A549 (cell line): ENCODE measurements around the gene SORCS1. TPM values are rescaled to one million over a fixed set of nuclear protein-coding genes. Genes with fewer than 3 reads are reported as not detected.
A peak's percentile ranks its signal among the peaks of the same experiment; 100 is the strongest.

Experiments
- ATAC-seq, 2 experiments: fragments of 200-7000 bp in 1 of 2; fragments of >200 bp in 1 of 2; cut with Nextera tagmentation in 1 of 2; cut with Tn5 transposase in 1 of 2; 3 replicates each; pipeline versions ENCODE4 v1.8.0 to v1.9.1; 2018 to 2020; ENCODE audit warnings: mild to moderate bottlenecking in 1 of 2, moderate library complexity in 1 of 2
- CTCF ChIA-PET: fragments of 300-600 bp; sonication (Branson Sonifier 250); formaldehyde crosslinking; extraction: SDS; loops from one replicate; lab custom pipeline; 2021; ENCODE audit warnings: antibody characterized with exemption, inconsistent platforms; lab: Yijun Ruan, JAX
- POLR2A ChIA-PET: fragments of 350-600 bp; formaldehyde crosslinking; extraction: SDS; loops from one replicate; lab custom pipeline; 2021; ENCODE audit warnings: antibody characterized with exemption, inconsistent platforms; lab: Yijun Ruan, JAX
- DNase-seq, 2 experiments: peaks; one replicate each; pipeline versions ENCODE4 v3.0.0 to v3.0.0-alpha.2; 2011 to 2016; ENCODE audit warnings: low read depth in 1 of 2, low spot score in 1 of 2
- FAIRE-seq: peaks from 2 replicates; lab custom pipeline; 2011; peaks lifted over from hg19 to GRCh38; lab: Jason Lieb, UNC
- H3K27ac ChIP-seq, 2 experiments: fragments of >200 bp; sonication (Bioruptor Twin); formaldehyde crosslinking; 3 replicates each; pipeline ENCODE4 v1.5.1; 2016 to 2017
- H3K4me1 ChIP-seq: fragments of >200 bp; sonication (Bioruptor Twin); formaldehyde crosslinking; 3 replicates; pipeline ENCODE4 v1.6.1; 2016
- H3K4me2 ChIP-seq: fragments of >200 bp; sonication (Bioruptor Twin); formaldehyde crosslinking; 3 replicates; pipeline ENCODE4 v1.6.1; 2016
- H3K4me3 ChIP-seq: fragments of >200 bp; sonication (Bioruptor Twin); formaldehyde crosslinking; 3 replicates; pipeline ENCODE4 v1.5.1; 2016
- H3K9me3 ChIP-seq: fragments of >200 bp; sonication (Bioruptor Twin); formaldehyde crosslinking; 3 replicates; pipeline ENCODE4 v1.6.1; 2016
- CBX2 ChIP-seq: fragments of 200-600 bp; sonication (generic); IDR thresholded peaks from 2 replicates; pipeline ENCODE4 v1.6.1; 2016; ENCODE audit warnings: low read depth, mild to moderate bottlenecking, borderline replicate concordance
- CBX8 ChIP-seq: fragments of 200-600 bp; sonication (generic); IDR thresholded peaks from 2 replicates; pipeline ENCODE4 v1.6.1; 2016
- EHF ChIP-seq: fragments of 250-450 bp; sonication (Bioruptor Pico); IDR thresholded peaks from 2 replicates; pipeline ENCODE4 v1.5.0; 2020; ENCODE audit warnings: mild to moderate bottlenecking
- EHMT2 ChIP-seq: fragments of 200-600 bp; sonication (generic); IDR thresholded peaks from 2 replicates; pipeline ENCODE4 v1.6.1; 2016; ENCODE audit warnings: antibody characterized with exemption, low read depth, mild to moderate bottlenecking, moderate library complexity
- FOSB ChIP-seq: fragments of 250-450 bp; sonication (Bioruptor Pico); IDR thresholded peaks from 2 replicates; pipeline ENCODE4 v1.5.0; 2020; ENCODE audit warnings: mild to moderate bottlenecking, moderate library complexity
- GATA3 ChIP-seq: IDR thresholded peaks from 2 replicates; pipeline ENCODE4 v1.6.1; 2012; ENCODE audit warnings: borderline replicate concordance
- HOXA7 ChIP-seq: fragments of 250-450 bp; sonication (Bioruptor Pico); IDR thresholded peaks from 2 replicates; pipeline ENCODE4 v1.5.0; 2020; ENCODE audit warnings: mild to moderate bottlenecking, moderate library complexity
- HOXB13 ChIP-seq: fragments of 250-450 bp; sonication (Bioruptor Pico); IDR thresholded peaks from 2 replicates; pipeline ENCODE4 v1.5.0; 2020; ENCODE audit warnings: low read depth, mild to moderate bottlenecking, moderate library complexity
- MAFK ChIP-seq: fragments of 450-650 bp; IDR thresholded peaks from 2 replicates; pipeline ENCODE4 v1.6.1; 2014; ENCODE audit not compliant: partially characterized antibody
- NPAS2 ChIP-seq: fragments of 250-450 bp; sonication (Bioruptor Pico); IDR thresholded peaks from 2 replicates; pipeline ENCODE4 v1.8.0; 2022; ENCODE audit warnings: mild to moderate bottlenecking, moderate library complexity, borderline replicate concordance
- NR3C1 ChIP-seq: fragments of >200 bp; sonication (Bioruptor Twin); formaldehyde crosslinking; IDR thresholded peaks from 3 replicates; pipeline ENCODE4 v1.6.1; 2017
- RARB ChIP-seq: fragments of 250-450 bp; sonication (Bioruptor Pico); IDR thresholded peaks from 2 replicates; pipeline ENCODE4 v1.8.0; 2021; ENCODE audit warnings: mild to moderate bottlenecking, moderate library complexity
- RCOR1 ChIP-seq: fragments of 150-350 bp; IDR thresholded peaks from 2 replicates; pipeline ENCODE4 v1.6.1; 2014; ENCODE audit warnings: antibody characterized with exemption, low read length, low read depth
- RFX5 ChIP-seq: fragments of 450-650 bp; IDR thresholded peaks from 2 replicates; pipeline ENCODE4 v1.7.1; 2014; ENCODE audit warnings: antibody characterized with exemption, mild to moderate bottlenecking, moderate library complexity
- RNF2 ChIP-seq: fragments of 200-600 bp; sonication (generic); IDR thresholded peaks from 2 replicates; pipeline ENCODE4 v1.6.1; 2016; ENCODE audit warnings: low read depth, mild to moderate bottlenecking, antibody characterized with exemption, moderate library complexity, borderline replicate concordance
- TFCP2L1 ChIP-seq: fragments of 250-450 bp; sonication (Bioruptor Pico); IDR thresholded peaks from 2 replicates; pipeline ENCODE4 v1.5.0; 2021; ENCODE audit warnings: mild to moderate bottlenecking
- TP53 ChIP-seq: fragments of 250-450 bp; sonication (Bioruptor Pico); IDR thresholded peaks from 2 replicates; pipeline ENCODE4 v1.5.0; 2021; ENCODE audit warnings: mild to moderate bottlenecking, moderate library complexity
- ZC3H11A ChIP-seq: fragments of 450-650 bp; IDR thresholded peaks from 2 replicates; pipeline ENCODE4 v1.6.1; 2014; ENCODE audit warnings: antibody characterized with exemption, mild to moderate bottlenecking
- ZNF302 ChIP-seq: fragments of 250-450 bp; sonication (Bioruptor Pico); IDR thresholded peaks from 2 replicates; pipeline ENCODE4 v1.9.0; 2021; ENCODE audit warnings: inconsistent platforms, mild to moderate bottlenecking, moderate library complexity
- ZSCAN20 ChIP-seq: fragments of 250-450 bp; sonication (Bioruptor Pico); IDR thresholded peaks from 2 replicates; pipeline ENCODE4 v1.8.0; 2022; ENCODE audit warnings: mild to moderate bottlenecking, moderate library complexity
- WGBS: methylation state at CpG from one replicate; pipeline ENCODE4 v1.1.6; 2017; ENCODE audit errors: missing lambda C conversion rate; 5-methylcytosine and 5-hydroxymethylcytosine counted together
- polyA plus RNA-seq, 4 experiments: library from polyadenylated mRNA; depleted of rRNA in 3 of 4; stranded (reverse); fragments of >200 nt; fragmentation: RNase III in 1 of 4; extraction: RNeasy Plus Mini Kit Qiagen cat#74134 plus additional on column Dnase treatment in 1 of 4; gene quantifications; 2 replicates in 3 of 4; 3 replicates in 1 of 4; pipeline ENCODE4 v1.2.3, GENCODE V29; 2011 to 2017
- TF ChIP-seq, protein P1 (sequence below): fragments of >200 bp; sonication (Bioruptor Twin); formaldehyde crosslinking; IDR thresholded peaks from 3 replicates; pipeline ENCODE4 v1.5.1; 2016
- TF ChIP-seq, protein P2 (sequence below): fragments of >200 bp; sonication (Bioruptor Twin); formaldehyde crosslinking; IDR thresholded peaks from 2 replicates; pipeline ENCODE4 v1.6.1; 2016
- TF ChIP-seq, protein P3 (sequence below): fragments of 200-600 bp; sonication (generic); IDR thresholded peaks from 2 replicates; pipeline ENCODE4 v1.6.1; 2016; ENCODE audit warnings: antibody characterized with exemption, mild to moderate bottlenecking, moderate library complexity
- TF ChIP-seq, protein P4 (sequence below): fragments of >200 bp; sonication (Bioruptor Twin); formaldehyde crosslinking; IDR thresholded peaks from 3 replicates; pipeline ENCODE4 v1.6.1; 2016
- TF ChIP-seq, protein P5 (sequence below): IDR thresholded peaks from 2 replicates; pipeline ENCODE4 v1.6.1; 2012

Gene SORCS1
- polyA plus RNA-seq, 2 of the 4 experiments (the other 2 are of a cell fraction): not detected

DNA sequence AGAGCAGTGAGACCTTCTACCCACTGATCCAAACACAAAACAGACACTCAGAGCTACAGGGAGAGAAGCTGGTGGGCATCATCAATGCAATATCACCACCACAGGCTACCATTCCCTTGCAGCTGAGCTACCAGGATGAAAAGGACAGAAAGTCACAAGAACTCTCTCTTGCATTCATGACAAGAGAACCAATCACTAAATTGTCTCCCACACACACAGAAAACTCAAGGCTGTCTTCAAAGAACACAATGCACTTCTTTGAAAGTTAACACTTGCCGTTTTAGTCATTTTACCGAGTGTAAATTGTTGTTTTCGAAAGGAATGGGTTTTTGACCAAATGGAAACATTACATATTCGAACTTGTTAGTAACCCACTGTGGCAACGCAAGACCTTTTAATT lies 626.6 kb downstream of the SORCS1 start (continued):
- TF ChIP-seq NPAS2 (CRISPR knock-in tag): no peak
- TF ChIP-seq CBX8: no peak
- TF ChIP-seq HOXB13 (CRISPR knock-in tag): no peak

DNA sequence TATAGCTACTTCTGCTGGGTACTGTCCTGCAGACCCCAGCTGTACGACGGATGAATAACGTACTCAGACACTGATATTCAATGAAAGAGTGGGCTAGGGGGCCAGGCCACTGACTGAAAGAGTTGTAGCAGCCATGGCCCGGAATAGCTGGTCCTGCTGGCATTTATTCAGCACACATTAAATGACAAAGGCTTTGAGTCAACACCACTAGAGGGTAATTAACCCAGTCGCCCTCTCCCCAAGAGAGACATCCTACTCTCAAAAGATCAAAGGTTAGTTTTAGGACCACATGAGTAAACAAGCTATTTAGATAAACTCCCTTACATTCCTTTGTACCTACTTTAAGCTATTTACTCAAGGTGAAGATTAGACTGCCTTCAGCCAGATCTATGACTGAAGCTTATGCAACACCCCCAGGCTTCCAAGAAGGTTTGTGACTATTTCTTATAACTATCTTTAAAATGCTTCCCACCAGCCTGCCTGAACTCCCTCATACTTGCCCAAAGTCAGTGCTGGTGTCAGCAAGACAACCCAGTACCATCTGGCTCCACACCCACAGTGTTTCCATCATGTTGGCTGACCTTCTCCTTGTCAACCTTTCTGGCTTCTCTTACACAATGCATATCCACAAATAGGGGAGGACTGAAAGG lies 629.1 kb downstream of the SORCS1 start:
- no peak overlapping the region for H3K4me3 ChIP-seq
- POLR2A ChIA-PET: no interaction called here
- TF ChIP-seq HOXA7 (CRISPR knock-in tag) (no peak), GATA3 (no peak), CBX2 (no peak), EHMT2 (no peak), FOSB (CRISPR knock-in tag) (no peak), RFX5 (no peak), RARB (CRISPR knock-in tag) (no peak), ZNF302 (CRISPR knock-in tag) (no peak), RNF2 (no peak), HOXB13 (CRISPR knock-in tag) (no peak), EHF (CRISPR knock-in tag) (no peak), RCOR1 (no peak)
- TF ChIP-seq, protein P1, sequence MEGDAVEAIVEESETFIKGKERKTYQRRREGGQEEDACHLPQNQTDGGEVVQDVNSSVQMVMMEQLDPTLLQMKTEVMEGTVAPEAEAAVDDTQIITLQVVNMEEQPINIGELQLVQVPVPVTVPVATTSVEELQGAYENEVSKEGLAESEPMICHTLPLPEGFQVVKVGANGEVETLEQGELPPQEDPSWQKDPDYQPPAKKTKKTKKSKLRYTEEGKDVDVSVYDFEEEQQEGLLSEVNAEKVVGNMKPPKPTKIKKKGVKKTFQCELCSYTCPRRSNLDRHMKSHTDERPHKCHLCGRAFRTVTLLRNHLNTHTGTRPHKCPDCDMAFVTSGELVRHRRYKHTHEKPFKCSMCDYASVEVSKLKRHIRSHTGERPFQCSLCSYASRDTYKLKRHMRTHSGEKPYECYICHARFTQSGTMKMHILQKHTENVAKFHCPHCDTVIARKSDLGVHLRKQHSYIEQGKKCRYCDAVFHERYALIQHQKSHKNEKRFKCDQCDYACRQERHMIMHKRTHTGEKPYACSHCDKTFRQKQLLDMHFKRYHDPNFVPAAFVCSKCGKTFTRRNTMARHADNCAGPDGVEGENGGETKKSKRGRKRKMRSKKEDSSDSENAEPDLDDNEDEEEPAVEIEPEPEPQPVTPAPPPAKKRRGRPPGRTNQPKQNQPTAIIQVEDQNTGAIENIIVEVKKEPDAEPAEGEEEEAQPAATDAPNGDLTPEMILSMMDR: no peak
- TF ChIP-seq, all 56 proteins: peak for 0
- H3K4me2 ChIP-seq: no peak overlapping the region
- 20% methylated on average over 5 of the region's 5 CpGs for WGBS
- peak in 1 of 2 experiments; percentile 5 for DNase-seq
- CTCF ChIA-PET: no interaction called here
- ATAC-seq: no peak
- H3K27ac ChIP-seq: no peak overlapping the region
- FAIRE-seq: no peak
- no peaks in the 10 kb centered on the region for H3K4me1 ChIP-seq
- H3K9me3 ChIP-seq: no peaks in the 10 kb centered on the region; the same call in 2 of the 3 replicates

DNA sequence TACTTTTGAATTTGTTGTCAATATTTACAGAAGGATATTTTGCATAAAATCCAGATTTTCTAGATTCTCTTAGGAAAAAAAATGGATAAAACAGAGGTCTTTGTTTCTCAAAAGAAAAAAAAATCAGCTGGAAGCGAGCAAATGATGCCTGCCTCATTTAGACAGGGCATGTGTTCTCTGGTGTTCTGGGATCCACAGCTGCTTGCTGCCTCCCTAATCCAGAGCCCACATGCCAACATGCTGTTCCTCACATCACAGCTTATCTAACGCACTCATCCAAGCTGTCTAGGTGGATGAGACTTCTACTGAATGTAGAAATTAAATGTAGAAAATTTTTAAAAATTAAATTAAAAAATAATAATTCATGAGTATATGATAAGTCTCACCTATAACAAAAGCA lies 630.1 kb downstream of the SORCS1 start:
- CTCF ChIA-PET: no interaction called here
- H3K9me3 ChIP-seq: no peaks in the 10 kb centered on the region; the same call in 2 of the 3 replicates
- H3K27ac ChIP-seq: no peak overlapping the region
- WGBS: 13% methylated on average over 2 of the region's 2 CpGs
- no peak overlapping the region for H3K4me3 ChIP-seq
- no peak for DNase-seq
- FAIRE-seq: no peak
- TF ChIP-seq, protein P1: no peak
- TF ChIP-seq, protein P2, sequence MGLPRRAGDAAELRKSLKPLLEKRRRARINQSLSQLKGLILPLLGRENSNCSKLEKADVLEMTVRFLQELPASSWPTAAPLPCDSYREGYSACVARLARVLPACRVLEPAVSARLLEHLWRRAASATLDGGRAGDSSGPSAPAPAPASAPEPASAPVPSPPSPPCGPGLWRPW: no peak
- TF ChIP-seq TFCP2L1 (no peak), ZSCAN20 (no peak), ZC3H11A (no peak), CBX2 (no peak), MAFK (no peak), RARB (CRISPR knock-in tag) (no peak), RFX5 (no peak), NR3C1 (no peak), TP53 (no peak)
- TF ChIP-seq, protein P3, sequence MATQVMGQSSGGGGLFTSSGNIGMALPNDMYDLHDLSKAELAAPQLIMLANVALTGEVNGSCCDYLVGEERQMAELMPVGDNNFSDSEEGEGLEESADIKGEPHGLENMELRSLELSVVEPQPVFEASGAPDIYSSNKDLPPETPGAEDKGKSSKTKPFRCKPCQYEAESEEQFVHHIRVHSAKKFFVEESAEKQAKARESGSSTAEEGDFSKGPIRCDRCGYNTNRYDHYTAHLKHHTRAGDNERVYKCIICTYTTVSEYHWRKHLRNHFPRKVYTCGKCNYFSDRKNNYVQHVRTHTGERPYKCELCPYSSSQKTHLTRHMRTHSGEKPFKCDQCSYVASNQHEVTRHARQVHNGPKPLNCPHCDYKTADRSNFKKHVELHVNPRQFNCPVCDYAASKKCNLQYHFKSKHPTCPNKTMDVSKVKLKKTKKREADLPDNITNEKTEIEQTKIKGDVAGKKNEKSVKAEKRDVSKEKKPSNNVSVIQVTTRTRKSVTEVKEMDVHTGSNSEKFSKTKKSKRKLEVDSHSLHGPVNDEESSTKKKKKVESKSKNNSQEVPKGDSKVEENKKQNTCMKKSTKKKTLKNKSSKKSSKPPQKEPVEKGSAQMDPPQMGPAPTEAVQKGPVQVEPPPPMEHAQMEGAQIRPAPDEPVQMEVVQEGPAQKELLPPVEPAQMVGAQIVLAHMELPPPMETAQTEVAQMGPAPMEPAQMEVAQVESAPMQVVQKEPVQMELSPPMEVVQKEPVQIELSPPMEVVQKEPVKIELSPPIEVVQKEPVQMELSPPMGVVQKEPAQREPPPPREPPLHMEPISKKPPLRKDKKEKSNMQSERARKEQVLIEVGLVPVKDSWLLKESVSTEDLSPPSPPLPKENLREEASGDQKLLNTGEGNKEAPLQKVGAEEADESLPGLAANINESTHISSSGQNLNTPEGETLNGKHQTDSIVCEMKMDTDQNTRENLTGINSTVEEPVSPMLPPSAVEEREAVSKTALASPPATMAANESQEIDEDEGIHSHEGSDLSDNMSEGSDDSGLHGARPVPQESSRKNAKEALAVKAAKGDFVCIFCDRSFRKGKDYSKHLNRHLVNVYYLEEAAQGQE: no peak
- TF ChIP-seq, protein P4, sequence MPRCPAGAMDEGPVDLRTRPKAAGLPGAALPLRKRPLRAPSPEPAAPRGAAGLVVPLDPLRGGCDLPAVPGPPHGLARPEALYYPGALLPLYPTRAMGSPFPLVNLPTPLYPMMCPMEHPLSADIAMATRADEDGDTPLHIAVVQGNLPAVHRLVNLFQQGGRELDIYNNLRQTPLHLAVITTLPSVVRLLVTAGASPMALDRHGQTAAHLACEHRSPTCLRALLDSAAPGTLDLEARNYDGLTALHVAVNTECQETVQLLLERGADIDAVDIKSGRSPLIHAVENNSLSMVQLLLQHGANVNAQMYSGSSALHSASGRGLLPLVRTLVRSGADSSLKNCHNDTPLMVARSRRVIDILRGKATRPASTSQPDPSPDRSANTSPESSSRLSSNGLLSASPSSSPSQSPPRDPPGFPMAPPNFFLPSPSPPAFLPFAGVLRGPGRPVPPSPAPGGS: no peak
- TF ChIP-seq, protein P5, sequence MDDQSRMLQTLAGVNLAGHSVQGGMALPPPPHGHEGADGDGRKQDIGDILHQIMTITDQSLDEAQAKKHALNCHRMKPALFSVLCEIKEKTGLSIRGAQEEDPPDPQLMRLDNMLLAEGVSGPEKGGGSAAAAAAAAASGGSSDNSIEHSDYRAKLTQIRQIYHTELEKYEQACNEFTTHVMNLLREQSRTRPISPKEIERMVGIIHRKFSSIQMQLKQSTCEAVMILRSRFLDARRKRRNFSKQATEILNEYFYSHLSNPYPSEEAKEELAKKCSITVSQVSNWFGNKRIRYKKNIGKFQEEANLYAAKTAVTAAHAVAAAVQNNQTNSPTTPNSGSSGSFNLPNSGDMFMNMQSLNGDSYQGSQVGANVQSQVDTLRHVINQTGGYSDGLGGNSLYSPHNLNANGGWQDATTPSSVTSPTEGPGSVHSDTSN: no peak
- H3K4me2 ChIP-seq: no peak overlapping the region
- POLR2A ChIA-PET: no interaction called here
- ATAC-seq: no peak
- no peaks in the 10 kb centered on the region for H3K4me1 ChIP-seq
